ENCODE results near the gene RBBP5.

Gene RBBP5

GRCh38 chr1:205049479-205049878 is 72.3 kb downstream of the RBBP5 start:
- Histone ChIP-seq H4K20me1 (ENCODE audit: insufficient read depth) (no peaks in the 10 kb centered on the region), H3K27ac (no peak overlapping the region), H3K4me2 (no peak overlapping the region), H2AFZ (ENCODE audit: low read depth) (no peak overlapping the region), H3K4me3 (IDR thresholded peaks at IDR 0.05; ENCODE audit: insufficient read depth, low read depth, low read length) (no peak overlapping the region), H3K27me3 (ENCODE audit: insufficient read depth, low read depth) (peaks cover 87% of the 10 kb centered on the region), H3K79me2 (ENCODE audit: insufficient read depth, low read depth) (no peaks in the 10 kb centered on the region), H3K9ac (no peak overlapping the region), H3K4me1 (ENCODE audit: low read depth, poor library complexity, severe bottlenecking) (no peaks in the 10 kb centered on the region), H3K36me3 (ENCODE audit: insufficient read depth) (no peaks in the 10 kb centered on the region)
- TF ChIP-seq CTCF (conservative IDR thresholded peaks at IDR 0.05; ENCODE audit: low read depth, low read length) = no peak

GRCh38 chr1:205048382-205048781 is 73.4 kb downstream of the RBBP5 start:
- no peak overlapping the region for H3K4me2 ChIP-seq
- H3K4me3 ChIP-seq (IDR thresholded peaks at IDR 0.05; ENCODE audit: insufficient read depth, low read depth, low read length) = no peak overlapping the region
- no peaks in the 10 kb centered on the region for H4K20me1 ChIP-seq (ENCODE audit: insufficient read depth)
- H3K27me3 ChIP-seq (ENCODE audit: insufficient read depth, low read depth) = peaks cover 87% of the 10 kb centered on the region
- H3K27ac ChIP-seq = no peak overlapping the region
- no peaks in the 10 kb centered on the region for H3K79me2 ChIP-seq (ENCODE audit: insufficient read depth, low read depth)
- H3K4me1 ChIP-seq (ENCODE audit: low read depth, poor library complexity, severe bottlenecking) = no peaks in the 10 kb centered on the region
- H3K36me3 ChIP-seq (ENCODE audit: insufficient read depth) = no peaks in the 10 kb centered on the region
- H2AFZ ChIP-seq (ENCODE audit: low read depth) = no peak overlapping the region
- H3K9ac ChIP-seq = no peak overlapping the region
- TF ChIP-seq CTCF (conservative IDR thresholded peaks at IDR 0.05; ENCODE audit: low read depth, low read length) = no peak

GRCh38 chr1:205047764-205048231 is 74.0 kb downstream of the RBBP5 start:
- no peak overlapping the region for H2AFZ ChIP-seq (ENCODE audit: low read depth)
- no peak for TF ChIP-seq CTCF (conservative IDR thresholded peaks at IDR 0.05; ENCODE audit: low read depth, low read length)
- peaks cover 87% of the 10 kb centered on the region for H3K27me3 ChIP-seq (ENCODE audit: insufficient read depth, low read depth)
- H3K36me3 ChIP-seq (ENCODE audit: insufficient read depth) = no peaks in the 10 kb centered on the region
- no peak overlapping the region for H3K9ac ChIP-seq
- H3K4me3 ChIP-seq (IDR thresholded peaks at IDR 0.05; ENCODE audit: insufficient read depth, low read depth, low read length) = no peak overlapping the region
- no peaks in the 10 kb centered on the region for H4K20me1 ChIP-seq (ENCODE audit: insufficient read depth)
- H3K4me2 ChIP-seq = no peak overlapping the region
- H3K27ac ChIP-seq = no peak overlapping the region
- H3K79me2 ChIP-seq (ENCODE audit: insufficient read depth, low read depth) = no peaks in the 10 kb centered on the region
- no peaks in the 10 kb centered on the region for H3K4me1 ChIP-seq (ENCODE audit: low read depth, poor library complexity, severe bottlenecking)

GRCh38 chr1:205046870-205047269 is 74.9 kb downstream of the RBBP5 start:
- Histone ChIP-seq H3K4me2 (no peak overlapping the region), H3K79me2 (ENCODE audit: insufficient read depth, low read depth) (no peaks in the 10 kb centered on the region), H4K20me1 (ENCODE audit: insufficient read depth) (no peaks in the 10 kb centered on the region), H2AFZ (ENCODE audit: low read depth) (no peak overlapping the region), H3K27ac (no peak overlapping the region), H3K27me3 (ENCODE audit: insufficient read depth, low read depth) (peaks cover 88% of the 10 kb centered on the region), H3K9ac (no peak overlapping the region), H3K4me1 (ENCODE audit: low read depth, poor library complexity, severe bottlenecking) (no peaks in the 10 kb centered on the region), H3K4me3 (IDR thresholded peaks at IDR 0.05; ENCODE audit: insufficient read depth, low read depth, low read length) (no peak overlapping the region), H3K36me3 (ENCODE audit: insufficient read depth) (no peaks in the 10 kb centered on the region)
- TF ChIP-seq CTCF (conservative IDR thresholded peaks at IDR 0.05; ENCODE audit: low read depth, low read length) = no peak
